Placental pericyte (primary cell): ENCODE data around the gene LARP6. TPM values are rescaled to one million over a fixed set of nuclear protein-coding genes. Genes with fewer than 3 reads are reported as not detected.

Experiments used
- total RNA-seq: library from RNA; depleted of rRNA; stranded (reverse); fragments of >200 nt; gene quantifications from 2 replicates; pipeline ENCODE4 v1.2.3, GENCODE V29; 2012

Gene LARP6
- total RNA-seq = 40.5 and 211 TPM in 2 replicates

GRCh38 chr15:70853973-70854665 is at the start of gene LARP6:
TSS of gene LARP6 (minus strand) at chr15:70854157. CDS start at chr15:70854088, 69 bp downstream.

DNA sequence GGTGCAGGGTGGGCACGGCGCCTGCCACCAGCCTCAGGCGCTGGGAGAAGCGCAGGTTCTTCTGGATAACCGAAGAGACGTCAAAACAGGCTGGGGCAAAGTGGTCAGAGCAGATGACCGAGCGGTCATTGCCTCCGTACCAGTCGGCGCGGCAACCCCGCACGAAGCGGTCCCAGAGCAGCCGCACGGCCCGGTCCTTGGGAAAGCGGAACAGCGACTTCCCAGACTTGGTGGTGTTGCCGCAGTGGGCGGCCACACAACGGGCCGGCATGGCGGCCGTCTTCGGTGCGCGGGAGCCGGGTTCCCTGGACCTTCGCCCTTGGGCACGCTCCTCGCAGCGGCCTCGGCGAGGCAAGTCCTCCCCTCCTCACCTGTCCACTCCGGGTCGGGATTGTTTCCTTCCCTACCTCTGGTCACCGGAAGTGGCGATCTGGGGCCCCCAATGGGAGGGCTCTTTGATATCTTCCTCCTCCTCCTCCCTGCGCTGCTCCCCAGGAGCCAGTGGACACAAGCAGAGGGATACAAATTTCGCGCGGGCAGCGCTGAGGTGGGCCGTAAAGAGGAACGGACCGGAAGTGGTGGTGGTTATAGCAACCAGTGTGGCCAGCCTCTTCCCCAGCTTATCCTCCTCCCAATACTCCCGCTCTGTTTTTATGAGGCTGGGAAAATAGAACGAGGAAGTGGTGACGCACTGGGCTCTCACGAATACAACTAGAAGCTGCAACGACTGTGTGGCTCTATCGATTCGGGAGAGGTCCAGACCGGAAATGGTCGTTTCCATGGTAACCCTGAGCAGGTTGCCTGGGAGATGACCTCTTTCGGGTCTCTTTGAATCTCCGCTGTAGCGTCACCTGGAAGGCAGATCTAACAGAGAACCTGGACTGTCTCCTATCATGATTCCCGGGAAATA is 38.3 kb upstream of the LARP6 start, which contains the start of the genes LRRC49 and THAP10:
Gene LRRC49 (plus strand): TSS at position 825 of the 910 bp plus-strand sequence. CDS start 69 bp downstream, at position 894.
Gene THAP10 (minus strand): TSS at position 432 of the 910 bp plus-strand sequence. CDS start 161 bp downstream, at position 271.

Other genes with a start within 250 kb of the LARP6 start
- gene UACA, start 90.6 kb downstream of the LARP6 start, total RNA-seq = 104 and 382 TPM in 2 replicates
- 1.8 and 5.7 TPM in 2 replicates for gene THAP10, start 38.3 kb upstream of the LARP6 start, total RNA-seq
- gene LRRC49, start 38.7 kb upstream of the LARP6 start, total RNA-seq = 11.5 and 33.0 TPM in 2 replicates